Right kidney (tissue), 9 donors: Measurements from ENCODE around the gene NRARP.
"Not testable (repeated sequence)": the region's sequence is repeated elsewhere in the genome, so short reads cannot be mapped to it uniquely, and the experiment has no call there.

Experiments
- DNase-seq: peaks from one replicate; pipeline ENCODE4 v3.0.0-alpha.2; 2016
- long read RNA-seq, 8 donors: transcript quantifications; one replicate each; lab custom pipeline, GENCODE V29; 2026

The NRARP gene
- long read RNA-seq, donor 1, transcript NRARP-201 (1 exons, 1,770 nt): major isoform, 5 of 5 reads
- long read RNA-seq, donor 1, partial matches to known transcripts: 0 of 5 reads
- long read RNA-seq, donor 1, other reads (novel, unspliced or antisense): 0 of 5 reads
- long read RNA-seq, donor 2, transcript NRARP-201 (1 exons, 1,770 nt): major isoform, 14 of 14 reads
- long read RNA-seq, donor 2, partial matches to known transcripts: 0 of 14 reads
- long read RNA-seq, donor 2, other reads (novel, unspliced or antisense): 0 of 14 reads
- long read RNA-seq, donor 3, transcript NRARP-201 (1 exons, 1,770 nt): major isoform, 8 of 8 reads
- long read RNA-seq, donor 3, partial matches to known transcripts: 0 of 8 reads
- long read RNA-seq, donor 3, other reads (novel, unspliced or antisense): 0 of 8 reads
- long read RNA-seq, donor 4, transcript NRARP-201 (1 exons, 1,770 nt): major isoform, 8 of 8 reads
- long read RNA-seq, donor 4, partial matches to known transcripts: 0 of 8 reads
- long read RNA-seq, donor 4, other reads (novel, unspliced or antisense): 0 of 8 reads
- long read RNA-seq, donor 5, transcript NRARP-201 (1 exons, 1,770 nt): major isoform, 10 of 10 reads
- long read RNA-seq, donor 5, partial matches to known transcripts: 0 of 10 reads
- long read RNA-seq, donor 5, other reads (novel, unspliced or antisense): 0 of 10 reads
- long read RNA-seq, donor 6, transcript NRARP-201 (1 exons, 1,770 nt): major isoform, 11 of 16 reads
- long read RNA-seq, donor 6, partial matches to known transcripts: 5 of 16 reads
- long read RNA-seq, donor 6, other reads (novel, unspliced or antisense): 0 of 16 reads
- long read RNA-seq, donor 7, transcript NRARP-201 (1 exons, 1,770 nt): major isoform, 24 of 24 reads
- long read RNA-seq, donor 7, partial matches to known transcripts: 0 of 24 reads
- long read RNA-seq, donor 7, other reads (novel, unspliced or antisense): 0 of 24 reads
- long read RNA-seq, donor 8, transcript NRARP-201 (1 exons, 1,770 nt): major isoform, 6 of 6 reads
- long read RNA-seq, donor 8, partial matches to known transcripts: 0 of 6 reads
- long read RNA-seq, donor 8, other reads (novel, unspliced or antisense): 0 of 6 reads

- DNase-seq: no peak
Observed at GRCh38 chr9:137302118-137302448, at the start of gene NRARP. Gene NRARP, minus strand, starts transcription at chr9:137302271. Its CDS starts 343 bp downstream, at chr9:137301928.

- no peak for DNase-seq
Observed at GRCh38 chr9:137350696-137351584, 48.9 kb upstream of the NRARP start.

GRCh38 chr9:137349471-137350033 is 47.5 kb upstream of the NRARP start:
- DNase-seq: no peak

- no peak for DNase-seq
Observed at GRCh38 chr9:137348769-137349470, 46.8 kb upstream of the NRARP start.

GRCh38 chr9:137347928-137348327 is 45.9 kb upstream of the NRARP start:
- DNase-seq: no peak

- no peak for DNase-seq
Observed at GRCh38 chr9:137342482-137342881, 40.4 kb upstream of the NRARP start.

GRCh38 chr9:137341227-137341626 is 39.2 kb upstream of the NRARP start:
- DNase-seq: no peak

GRCh38 chr9:137339908-137340462 is 37.9 kb upstream of the NRARP start:
- DNase-seq: not testable (repeated sequence)

- no peak for DNase-seq
Observed at GRCh38 chr9:137339045-137339907, 37.2 kb upstream of the NRARP start.

GRCh38 chr9:137336735-137337134 is 34.7 kb upstream of the NRARP start:
- DNase-seq: no peak

- DNase-seq: no peak
Observed at GRCh38 chr9:137333016-137333671, 31.1 kb upstream of the NRARP start.

- DNase-seq: no peak
Observed at GRCh38 chr9:137331929-137332328, 29.9 kb upstream of the NRARP start.

GRCh38 chr9:137330689-137331088 is 28.6 kb upstream of the NRARP start:
- DNase-seq: no peak

- not testable (repeated sequence) for DNase-seq
Observed at GRCh38 chr9:137329590-137329989, 27.5 kb upstream of the NRARP start.

- not testable (repeated sequence) for DNase-seq
Observed at GRCh38 chr9:137327641-137328550, 25.8 kb upstream of the NRARP start.

GRCh38 chr9:137326445-137327065 is 24.5 kb upstream of the NRARP start:
- no peak for DNase-seq

GRCh38 chr9:137325799-137326198 is 23.7 kb upstream of the NRARP start:
- no peak for DNase-seq
